ENCODE results near the gene KCNK5. TPM values are rescaled to one million over a fixed set of nuclear protein-coding genes. Genes with fewer than 3 reads are reported as not detected.

KCNK5 gene
- total and polyA plus RNA-seq, 4 donors, result 6.0 to 22.0 (median 16.1) TPM

DNA sequence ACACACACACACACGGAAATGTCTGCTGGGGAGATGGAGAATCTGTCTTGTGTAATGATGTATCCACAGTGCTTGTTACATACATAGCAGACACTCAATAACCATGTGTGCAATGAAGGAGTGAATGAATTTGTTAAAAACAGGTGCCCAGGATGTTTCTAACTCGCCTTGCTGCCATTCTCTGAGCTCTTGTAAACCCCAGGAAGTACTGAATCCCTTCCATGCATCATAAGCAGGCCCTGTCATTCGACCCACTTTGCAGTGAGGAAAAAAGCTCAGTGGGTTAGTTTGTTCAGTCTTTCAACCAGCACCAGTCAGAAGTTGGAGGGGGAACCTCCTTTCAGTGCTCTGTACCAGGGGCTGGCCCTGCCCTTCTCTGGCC lies 1.4 kb upstream of the KCNK5 start:
- no peak overlapping the region for H3K27ac ChIP-seq (ENCODE audit: low read depth in 1 of 2, low read length in 1 of 2)
- DNase-seq (no peak), ATAC-seq (ENCODE audit: insufficient read depth, low FRiP score) (no peak)
- H3K4me3 ChIP-seq, result no peak overlapping the region
- WGBS, 2 donors, result 76 to 78% methylated on average over 3 of the region's 3 CpGs
- no peaks in the 10 kb centered on the region for H3K9me3 ChIP-seq (ENCODE audit: control insufficient read depth in 4 of 4, insufficient read depth in 3 of 4, low read length in 3 of 4)
- TF ChIP-seq, protein P1, sequence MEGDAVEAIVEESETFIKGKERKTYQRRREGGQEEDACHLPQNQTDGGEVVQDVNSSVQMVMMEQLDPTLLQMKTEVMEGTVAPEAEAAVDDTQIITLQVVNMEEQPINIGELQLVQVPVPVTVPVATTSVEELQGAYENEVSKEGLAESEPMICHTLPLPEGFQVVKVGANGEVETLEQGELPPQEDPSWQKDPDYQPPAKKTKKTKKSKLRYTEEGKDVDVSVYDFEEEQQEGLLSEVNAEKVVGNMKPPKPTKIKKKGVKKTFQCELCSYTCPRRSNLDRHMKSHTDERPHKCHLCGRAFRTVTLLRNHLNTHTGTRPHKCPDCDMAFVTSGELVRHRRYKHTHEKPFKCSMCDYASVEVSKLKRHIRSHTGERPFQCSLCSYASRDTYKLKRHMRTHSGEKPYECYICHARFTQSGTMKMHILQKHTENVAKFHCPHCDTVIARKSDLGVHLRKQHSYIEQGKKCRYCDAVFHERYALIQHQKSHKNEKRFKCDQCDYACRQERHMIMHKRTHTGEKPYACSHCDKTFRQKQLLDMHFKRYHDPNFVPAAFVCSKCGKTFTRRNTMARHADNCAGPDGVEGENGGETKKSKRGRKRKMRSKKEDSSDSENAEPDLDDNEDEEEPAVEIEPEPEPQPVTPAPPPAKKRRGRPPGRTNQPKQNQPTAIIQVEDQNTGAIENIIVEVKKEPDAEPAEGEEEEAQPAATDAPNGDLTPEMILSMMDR (IDR thresholded peaks at IDR 0.05; ENCODE audit: control extremely low read depth, extremely low read depth), result no peak
- no peaks in the 10 kb centered on the region for H3K27me3 ChIP-seq (ENCODE audit: control insufficient read depth in 3 of 3, insufficient read depth in 3 of 3, low read length in 2 of 3)
- no peak overlapping the region for H3K9ac ChIP-seq (ENCODE audit: insufficient read depth in 1 of 2, low read length in 2 of 2)
- peaks cover 0 to 25% (median 8%) of the 10 kb centered on the region in 5 donors for H3K4me1 ChIP-seq (ENCODE audit: control insufficient read depth in 5 of 5, insufficient read depth in 5 of 5, low read length in 5 of 5)
- H3K36me3 ChIP-seq (ENCODE audit: control insufficient read depth in 4 of 4, insufficient read depth in 4 of 4, low read length in 4 of 4), result no peaks in the 10 kb centered on the region

DNA sequence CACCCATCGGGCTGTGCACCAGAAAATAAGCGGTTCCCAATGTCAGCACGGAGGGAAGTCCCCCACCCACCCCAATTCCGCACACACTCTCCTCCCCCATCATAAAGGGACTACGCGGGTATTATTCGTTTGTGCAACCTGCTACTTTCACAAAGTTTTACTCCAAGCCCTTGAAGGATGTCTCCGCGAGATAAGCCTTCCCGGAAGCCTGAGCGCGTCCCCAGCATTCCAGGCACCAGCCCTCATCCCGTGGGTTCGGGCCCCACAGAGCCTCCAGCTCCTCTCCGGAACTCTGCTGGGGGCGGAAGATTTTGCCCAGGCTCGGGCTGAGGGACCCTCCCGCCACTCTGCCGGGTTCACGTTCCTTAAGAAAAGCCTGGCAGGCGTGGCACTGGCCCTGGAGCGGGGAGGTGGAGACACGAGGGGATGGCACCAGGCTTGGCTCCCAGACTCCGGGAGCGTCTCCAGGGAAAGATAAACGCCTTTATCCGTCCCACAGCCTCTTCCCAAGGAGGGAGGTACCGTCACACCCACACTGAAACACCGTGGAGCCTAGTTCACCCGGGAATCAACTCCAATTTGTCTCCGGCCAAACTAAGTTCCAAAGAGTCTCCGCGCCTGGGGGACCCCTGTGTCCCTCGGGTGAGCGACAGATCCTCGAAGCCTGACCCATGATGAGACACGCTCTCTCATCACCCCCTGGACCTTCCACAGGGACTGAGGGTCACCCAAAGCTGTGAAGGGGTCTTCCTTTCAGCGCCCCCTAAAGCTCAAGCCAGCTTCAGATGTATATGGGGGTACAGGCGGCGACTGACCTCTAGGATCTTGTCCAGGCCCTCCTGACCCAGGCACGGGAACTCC lies 934 bp downstream of the KCNK5 start:
- no peaks in the 10 kb centered on the region for H3K27me3 ChIP-seq (ENCODE audit: control insufficient read depth in 3 of 3, insufficient read depth in 3 of 3, low read length in 2 of 3)
- H3K4me3 ChIP-seq, result peak overlapping the region; percentile 50
- no peaks in the 10 kb centered on the region for H3K36me3 ChIP-seq (ENCODE audit: control insufficient read depth in 4 of 4, insufficient read depth in 4 of 4, low read length in 4 of 4)
- H3K9me3 ChIP-seq (ENCODE audit: control insufficient read depth in 4 of 4, insufficient read depth in 3 of 4, low read length in 3 of 4), result no peaks in the 10 kb centered on the region
- TF ChIP-seq, protein P1 (IDR thresholded peaks at IDR 0.05; ENCODE audit: control extremely low read depth, extremely low read depth), result no peak
- DNase-seq, result peak in 2 of 3 donors; percentile 33 to 53
- peak overlapping the region in 1 of 2 donors; percentile 30 for H3K9ac ChIP-seq (ENCODE audit: insufficient read depth in 1 of 2, low read length in 2 of 2)
- ATAC-seq (ENCODE audit: insufficient read depth, low FRiP score), result no peak
- peak overlapping the region in 1 of 2 donors; percentile 37 for H3K27ac ChIP-seq (ENCODE audit: low read depth in 1 of 2, low read length in 1 of 2)
- 12 to 16% methylated on average over 41 of the region's 41 CpGs for WGBS, 2 donors
- peaks cover 0 to 47% (median 19%) of the 10 kb centered on the region in 5 donors for H3K4me1 ChIP-seq (ENCODE audit: control insufficient read depth in 5 of 5, insufficient read depth in 5 of 5, low read length in 5 of 5)

DNA sequence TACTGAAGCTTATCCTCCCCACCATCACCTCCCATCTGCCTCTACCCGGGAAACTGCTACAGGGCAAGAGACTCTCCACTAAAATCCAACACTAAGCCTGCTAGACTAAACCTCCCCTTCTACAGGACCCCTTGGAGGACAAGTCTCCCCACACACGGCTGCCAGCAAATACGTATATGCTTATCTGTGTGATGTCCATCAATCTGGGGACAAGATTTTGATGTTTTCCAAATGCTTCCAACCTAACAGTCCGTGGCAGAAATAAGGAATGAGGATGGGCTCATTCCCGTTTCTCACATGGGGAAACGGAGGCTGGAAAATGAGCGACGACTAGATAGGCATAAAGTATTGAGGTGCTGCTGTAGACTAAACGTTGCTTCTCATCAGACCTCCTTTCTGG lies 1.8 kb downstream of the KCNK5 start:
- ATAC-seq (ENCODE audit: insufficient read depth, low FRiP score) (no peak), DNase-seq (no peak)
- Histone ChIP-seq H3K36me3 (ENCODE audit: control insufficient read depth in 4 of 4, insufficient read depth in 4 of 4, low read length in 4 of 4) (no peaks in the 10 kb centered on the region), H3K4me1 (ENCODE audit: control insufficient read depth in 5 of 5, insufficient read depth in 5 of 5, low read length in 5 of 5) (peaks cover 0 to 56% (median 19%) of the 10 kb centered on the region in 5 donors), H3K9ac (ENCODE audit: insufficient read depth in 1 of 2, low read length in 2 of 2) (peak overlapping the region in 1 of 2 donors; percentile 3), H3K27ac (ENCODE audit: low read depth in 1 of 2, low read length in 1 of 2) (peak overlapping the region in 1 of 2 donors; percentile 13), H3K4me3 (peak overlapping the region; percentile 0), H3K27me3 (ENCODE audit: control insufficient read depth in 3 of 3, insufficient read depth in 3 of 3, low read length in 2 of 3) (no peaks in the 10 kb centered on the region), H3K9me3 (ENCODE audit: control insufficient read depth in 4 of 4, insufficient read depth in 3 of 4, low read length in 3 of 4) (no peaks in the 10 kb centered on the region)
- TF ChIP-seq, protein P1 (IDR thresholded peaks at IDR 0.05; ENCODE audit: control extremely low read depth, extremely low read depth), result no peak
- 45 to 46% methylated on average over 9 of the region's 9 CpGs for WGBS, 2 donors
